SK-N-SH (cell line): ENCODE measurements around the gene WDR81. TPM values are rescaled to one million over a fixed set of nuclear protein-coding genes. Genes with fewer than 3 reads are reported as not detected.
A peak's percentile ranks its signal among the peaks of the same experiment; 100 is the strongest.

ENCODE experiments used
- CTCF ChIA-PET: fragments of 300-600, 350-600 bp; formaldehyde crosslinking; extraction: SDS; loops from one replicate; lab custom pipeline; 2021; lab: Yijun Ruan, JAX
- POLR2A ChIA-PET: fragments of 350-600 bp; sonication (Branson Sonifier 250); formaldehyde crosslinking; extraction: SDS; loops from one replicate; lab custom pipeline; 2020; ENCODE audit warnings: antibody characterized with exemption, inconsistent platforms; lab: Yijun Ruan, JAX
- DNase-seq: peaks from one replicate; pipeline ENCODE4 v3.0.0; 2012
- H2AFZ ChIP-seq: fragments of 200-600 bp; sonication (generic); 2 replicates; pipeline ENCODE4 v1.8.1; 2016; ENCODE audit warnings: antibody characterized with exemption, mild to moderate bottlenecking, low read depth
- H3F3A ChIP-seq: fragments of 200-600 bp; sonication (generic); replicated peaks from 2 replicates; pipeline ENCODE3; 2016; ENCODE audit warnings: antibody characterized with exemption, mild to moderate bottlenecking; ENCODE audit not compliant: insufficient read depth
- H3K27ac ChIP-seq, 2 experiments: fragments of 200-500 bp in 1 of 2; fragments of 200-600 bp in 1 of 2; sonication (Bioruptor generic) in 1 of 2; sonication (generic), shearing (Covaris generic) in 1 of 2; 2 replicates each; pipeline versions ENCODE4 v1.5.1 to v1.6.1; 2014 to 2016; ENCODE audit warnings: low read depth in 2 of 2, inconsistent platforms in 1 of 2, low read length in 1 of 2, mild to moderate bottlenecking in 1 of 2, mixed read lengths in 1 of 2
- H3K27me3 ChIP-seq: fragments of 200-600 bp; sonication (generic), shearing (Covaris generic); 2 replicates; pipeline ENCODE4 v1.6.1; 2016; ENCODE audit warnings: mixed run types; ENCODE audit not compliant: insufficient read depth
- H3K36me3 ChIP-seq, 2 experiments: fragments of 200-500 bp in 1 of 2; fragments of 200-600 bp in 1 of 2; sonication (Bioruptor generic) in 1 of 2; sonication (generic) in 1 of 2; replicated peaks in 1 of 2; 2 replicates each; pipeline versions ENCODE3 to v1.5.1; 2014 to 2016; ENCODE audit warnings: low read length in 1 of 2, mild to moderate bottlenecking in 1 of 2; ENCODE audit not compliant: insufficient read depth in 2 of 2, control insufficient read depth in 1 of 2
- H3K4me1 ChIP-seq, 2 experiments: fragments of 200-500 bp in 1 of 2; fragments of 200-600 bp in 1 of 2; sonication (Bioruptor generic) in 1 of 2; sonication (generic), shearing (Covaris generic) in 1 of 2; 2 replicates each; pipeline versions ENCODE4 v1.5.1 to v1.6.1; 2014 to 2016; ENCODE audit warnings: low read depth in 1 of 2, low read length in 1 of 2, mixed run types in 1 of 2; ENCODE audit not compliant: insufficient read depth in 2 of 2, control insufficient read depth in 1 of 2
- H3K4me2 ChIP-seq: fragments of 200-600 bp; sonication (generic), shearing (Covaris generic); 2 replicates; pipeline ENCODE4 v1.6.1; 2017; ENCODE audit warnings: mixed run types
- H3K4me3 ChIP-seq, 2 experiments: fragments of 200-500 bp in 1 of 2; fragments of 200-600 bp in 1 of 2; sonication (Bioruptor generic) in 1 of 2; sonication (generic), shearing (Covaris generic) in 1 of 2; 2 replicates each; pipeline versions ENCODE4 v1.5.1 to v1.8.1; 2014 to 2016; ENCODE audit warnings: low read depth in 2 of 2, inconsistent platforms in 1 of 2, low read length in 1 of 2, mild to moderate bottlenecking in 1 of 2, mixed read lengths in 1 of 2, moderate library complexity in 1 of 2
- H3K79me2 ChIP-seq: fragments of 200-600 bp; sonication (generic); 2 replicates; pipeline ENCODE4 v1.8.1; 2017; ENCODE audit warnings: mild to moderate bottlenecking; ENCODE audit not compliant: insufficient read depth
- H3K9ac ChIP-seq: fragments of 200-600 bp; sonication (generic); 2 replicates; pipeline ENCODE4 v1.6.1; 2017; ENCODE audit warnings: mixed run types
- H3K9me2 ChIP-seq: fragments of 200-600 bp; sonication (generic); 2 replicates; pipeline ENCODE4 v1.6.1; 2017; ENCODE audit warnings: mixed run types
- H3K9me3 ChIP-seq: fragments of 200-600 bp; sonication (generic); 2 replicates; pipeline ENCODE4 v1.6.1; 2017; ENCODE audit warnings: mixed run types, mild to moderate bottlenecking, moderate library complexity
- H4K20me1 ChIP-seq: fragments of 200-600 bp; sonication (generic); 2 replicates; pipeline ENCODE4 v1.6.1; 2017; ENCODE audit warnings: mild to moderate bottlenecking, mixed run types; ENCODE audit not compliant: insufficient read depth
- EZH2phosphoT487 ChIP-seq: fragments of 200-600 bp; sonication (generic); IDR thresholded peaks from 2 replicates; pipeline ENCODE4 v1.6.1; 2017; ENCODE audit warnings: low read depth, mixed run types, mild to moderate bottlenecking, antibody characterized with exemption, moderate library complexity, borderline replicate concordance
- FOSL2 ChIP-seq: IDR thresholded peaks from 2 replicates; pipeline ENCODE4 v1.4.0; 2012; ENCODE audit warnings: low read depth, mild to moderate bottlenecking, moderate library complexity, borderline replicate concordance
- FOXJ3 ChIP-seq: sonication (generic); formaldehyde crosslinking; IDR thresholded peaks from 2 replicates; pipeline ENCODE4 v1.5.1; 2020; ENCODE audit warnings: mild to moderate bottlenecking, missing genetic modification reagents
- FOXM1 ChIP-seq: IDR thresholded peaks from 2 replicates; pipeline ENCODE4 v1.4.0; 2012; ENCODE audit warnings: low read depth, mild to moderate bottlenecking
- GABPA ChIP-seq: IDR thresholded peaks from 2 replicates; pipeline ENCODE4 v1.4.0; 2012; ENCODE audit warnings: low read depth, mild to moderate bottlenecking
- MAX ChIP-seq: IDR thresholded peaks from 2 replicates; pipeline ENCODE4 v1.4.0; 2012; ENCODE audit warnings: low read depth
- MEF2A ChIP-seq: IDR thresholded peaks from 2 replicates; pipeline ENCODE4 v1.4.0; 2012; ENCODE audit warnings: low read depth, borderline replicate concordance
- RAD21 ChIP-seq: IDR thresholded peaks from 2 replicates; pipeline ENCODE4 v1.6.1; 2012; ENCODE audit warnings: mild to moderate bottlenecking, low read length
- RCOR1 ChIP-seq: fragments of 150-350 bp; IDR thresholded peaks from 2 replicates; pipeline ENCODE4 v1.6.1; 2017; ENCODE audit warnings: antibody characterized with exemption, low read length
- REST ChIP-seq: IDR thresholded peaks from 2 replicates; pipeline ENCODE4 v1.6.1; 2012; ENCODE audit warnings: mild to moderate bottlenecking, low read depth, low read length, moderate library complexity
- RXRA ChIP-seq: IDR thresholded peaks from 2 replicates; pipeline ENCODE4 v1.4.0; 2012; ENCODE audit warnings: low read depth, mild to moderate bottlenecking, borderline replicate concordance
- SMC3 ChIP-seq: IDR thresholded peaks from 2 replicates; pipeline ENCODE4 v1.6.1; 2012; ENCODE audit warnings: low read depth, low read length, improper control_type of control experiment
- TAF1 ChIP-seq: IDR thresholded peaks from 2 replicates; pipeline ENCODE4 v1.6.1; 2012; ENCODE audit warnings: low read depth, mild to moderate bottlenecking, low read length, moderate library complexity, borderline replicate concordance
- TEAD4 ChIP-seq: IDR thresholded peaks from 2 replicates; pipeline ENCODE4 v1.4.0; 2012; ENCODE audit warnings: mild to moderate bottlenecking, borderline replicate concordance; ENCODE audit not compliant: insufficient read depth
- USF1 ChIP-seq: IDR thresholded peaks from 2 replicates; pipeline ENCODE4 v1.4.0; 2012; ENCODE audit warnings: low read depth, borderline replicate concordance
- USF2 ChIP-seq: fragments of 150-350 bp; IDR thresholded peaks from 2 replicates; pipeline ENCODE4 v1.6.1; 2017; ENCODE audit warnings: antibody characterized with exemption, low read length, low read depth, borderline replicate concordance
- ZBTB33 ChIP-seq: IDR thresholded peaks from 2 replicates; pipeline ENCODE4 v1.4.0; 2012; ENCODE audit warnings: low read depth, borderline replicate concordance
- WGBS: methylation state at CpG from one replicate; pipeline ENCODE4 v1.1.6; 2017; ENCODE audit warnings: low lambda C conversion rate; 5-methylcytosine and 5-hydroxymethylcytosine counted together
- polyA plus RNA-seq, 3 experiments: library from polyadenylated mRNA; depleted of rRNA; stranded (reverse); fragments of >200 nt; gene quantifications; 2 replicates each; pipeline ENCODE4 v1.2.3, GENCODE V29; 2012

WDR81 gene
- polyA plus RNA-seq, 1 of the 3 experiments (the other 2 are of a cell fraction), result 9.3 TPM

GRCh38 chr17:1743088-1743439 is 18.6 kb downstream of the WDR81 start:
- Histone ChIP-seq H3K79me2 (no peaks in the 10 kb centered on the region), H3K4me1 (peaks cover 0 to 3% of the 10 kb centered on the region in 2 experiments; a peak in 1 of 4 replicates), H3K9me3 (no peaks in the 10 kb centered on the region), H4K20me1 (no peaks in the 10 kb centered on the region), H3K36me3 (no peaks in the 10 kb centered on the region), H3K9me2 (no peaks in the 10 kb centered on the region), H2AFZ (no peak overlapping the region), H3K27ac (no peak overlapping the region), H3K27me3 (no peaks in the 10 kb centered on the region), H3K4me3 (no peak overlapping the region), H3F3A (no peaks in the 10 kb centered on the region), H3K9ac (no peak overlapping the region), H3K4me2 (no peak overlapping the region)
- POLR2A ChIA-PET, result no interaction called here
- DNase-seq, result peak; percentile 14
- 80% methylated on average over 1 of the region's 2 CpGs for WGBS
- CTCF ChIA-PET, result no interaction called here
- TF ChIP-seq REST (no peak), TAF1 (no peak), RXRA (no peak), ZBTB33 (no peak), RCOR1 (no peak), EZH2phosphoT487 (no peak), MAX (no peak), RAD21 (no peak), GABPA (no peak), FOSL2 (no peak), USF1 (no peak), SMC3 (no peak), FOXM1 (no peak), USF2 (no peak), FOXJ3 (CRISPR knock-in tag) (no peak), TEAD4 (no peak), MEF2A (no peak)
